Neutrophil (primary cell): ENCODE measurements around the gene PTPN14.

Source experiments
- H3K27ac ChIP-seq: fragments of 200-600 bp; sonication (generic); 2 replicates; pipeline ENCODE4 v1.5.1; 2016; ENCODE audit warnings: mild to moderate bottlenecking, moderate library complexity
- H3K27me3 ChIP-seq: fragments of 200-600 bp; sonication (generic); 2 replicates; pipeline ENCODE4 v1.6.0; 2016; ENCODE audit warnings: mild to moderate bottlenecking
- H3K36me3 ChIP-seq: fragments of 200-600 bp; sonication (generic); 2 replicates; pipeline ENCODE4 v1.5.1; 2017
- H3K4me1 ChIP-seq, 2 experiments: fragments of 200-600 bp in 1 of 2; sonication (generic) in 1 of 2; 1 replicate in 1 of 2; 2 replicates in 1 of 2; pipeline versions ENCODE4 v1.5.1 to v1.6.1; 2013 to 2016; ENCODE audit warnings: low read depth in 1 of 2, low read length in 1 of 2, mild to moderate bottlenecking in 1 of 2, moderate library complexity in 1 of 2; ENCODE audit not compliant: control insufficient read depth in 1 of 2, insufficient read depth in 1 of 2
- H3K4me3 ChIP-seq, 2 experiments: fragments of 200-600 bp in 1 of 2; sonication (generic) in 1 of 2; 1 replicate in 1 of 2; 2 replicates in 1 of 2; pipeline ENCODE4 v1.5.1; 2013 to 2016; ENCODE audit warnings: low read depth in 1 of 2, low read length in 1 of 2, mild to moderate bottlenecking in 1 of 2, moderate library complexity in 1 of 2
- H3K9me3 ChIP-seq: fragments of 200-600 bp; sonication (generic); 2 replicates; pipeline ENCODE4 v1.5.1; 2016
- TF ChIP-seq, protein P1 (sequence below): fragments of 200-600 bp; sonication (generic); IDR thresholded peaks from 2 replicates; pipeline ENCODE4 v1.5.1; 2016; ENCODE audit warnings: antibody characterized with exemption

The PTPN14 gene

DNA sequence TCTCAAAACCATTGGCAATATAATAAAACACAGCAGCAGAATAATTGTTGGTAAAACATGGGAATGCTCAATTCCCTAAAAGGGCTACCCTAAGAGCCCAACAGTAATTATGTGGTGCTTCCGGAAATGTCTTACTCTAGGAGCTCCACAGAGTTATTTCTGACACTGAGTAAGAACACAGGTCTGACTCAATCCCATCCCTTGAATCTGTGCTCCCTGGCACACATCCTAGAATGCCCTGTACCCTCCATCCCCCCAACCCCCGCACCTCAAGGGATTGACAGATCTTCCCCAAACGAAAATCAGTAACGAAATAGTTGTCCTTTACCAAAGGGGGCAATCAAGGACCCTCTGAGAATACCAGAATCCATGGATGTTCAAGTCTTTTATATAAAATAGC lies 198.6 kb downstream of the PTPN14 start:
- Histone ChIP-seq H3K9me3 (no peaks in the 10 kb centered on the region), H3K36me3 (no peaks in the 10 kb centered on the region), H3K4me3 (no peak overlapping the region), H3K4me1 (no peaks in the 10 kb centered on the region), H3K27ac (no peak overlapping the region), H3K27me3 (no peaks in the 10 kb centered on the region)
- TF ChIP-seq, protein P1, sequence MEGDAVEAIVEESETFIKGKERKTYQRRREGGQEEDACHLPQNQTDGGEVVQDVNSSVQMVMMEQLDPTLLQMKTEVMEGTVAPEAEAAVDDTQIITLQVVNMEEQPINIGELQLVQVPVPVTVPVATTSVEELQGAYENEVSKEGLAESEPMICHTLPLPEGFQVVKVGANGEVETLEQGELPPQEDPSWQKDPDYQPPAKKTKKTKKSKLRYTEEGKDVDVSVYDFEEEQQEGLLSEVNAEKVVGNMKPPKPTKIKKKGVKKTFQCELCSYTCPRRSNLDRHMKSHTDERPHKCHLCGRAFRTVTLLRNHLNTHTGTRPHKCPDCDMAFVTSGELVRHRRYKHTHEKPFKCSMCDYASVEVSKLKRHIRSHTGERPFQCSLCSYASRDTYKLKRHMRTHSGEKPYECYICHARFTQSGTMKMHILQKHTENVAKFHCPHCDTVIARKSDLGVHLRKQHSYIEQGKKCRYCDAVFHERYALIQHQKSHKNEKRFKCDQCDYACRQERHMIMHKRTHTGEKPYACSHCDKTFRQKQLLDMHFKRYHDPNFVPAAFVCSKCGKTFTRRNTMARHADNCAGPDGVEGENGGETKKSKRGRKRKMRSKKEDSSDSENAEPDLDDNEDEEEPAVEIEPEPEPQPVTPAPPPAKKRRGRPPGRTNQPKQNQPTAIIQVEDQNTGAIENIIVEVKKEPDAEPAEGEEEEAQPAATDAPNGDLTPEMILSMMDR: no peak

DNA sequence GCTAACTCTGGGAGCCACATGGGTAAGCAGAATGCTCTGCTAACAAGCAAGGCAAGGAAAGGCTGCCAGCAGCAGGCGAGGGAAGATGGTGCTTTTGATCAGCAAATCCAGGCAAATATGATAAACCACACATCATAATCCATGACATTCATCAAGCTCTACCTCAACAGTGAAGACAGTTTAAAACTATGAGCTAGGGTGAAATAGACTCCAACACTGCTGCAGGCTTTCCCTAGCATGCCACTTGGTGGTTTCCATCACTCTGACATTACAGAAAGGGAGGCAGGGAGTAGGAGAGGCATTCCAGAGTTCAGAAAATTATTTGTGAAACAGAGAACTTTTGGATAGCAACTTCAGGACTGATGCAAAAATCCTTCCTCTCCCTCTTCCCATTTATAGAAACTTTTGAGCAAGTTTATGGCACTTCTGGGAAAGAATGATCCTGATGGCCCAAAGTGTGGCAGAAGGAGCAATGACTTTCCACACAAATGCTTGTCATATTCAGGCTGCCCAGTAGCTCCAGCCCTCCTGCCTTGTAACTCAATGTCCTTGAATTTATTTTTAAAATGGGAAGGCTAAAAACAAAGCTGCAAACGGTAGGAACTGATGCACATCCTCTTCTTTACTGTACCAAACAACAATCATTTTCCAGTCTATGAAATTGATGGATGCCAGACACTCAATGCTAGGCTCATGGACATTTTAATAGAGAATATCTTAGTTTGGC lies 199.7 kb downstream of the PTPN14 start:
- H3K9me3 ChIP-seq: no peaks in the 10 kb centered on the region
- no peaks in the 10 kb centered on the region for H3K36me3 ChIP-seq
- TF ChIP-seq, protein P1: no peak
- H3K4me1 ChIP-seq: no peaks in the 10 kb centered on the region
- H3K27ac ChIP-seq: no peak overlapping the region
- H3K4me3 ChIP-seq: no peak overlapping the region
- no peaks in the 10 kb centered on the region for H3K27me3 ChIP-seq

DNA sequence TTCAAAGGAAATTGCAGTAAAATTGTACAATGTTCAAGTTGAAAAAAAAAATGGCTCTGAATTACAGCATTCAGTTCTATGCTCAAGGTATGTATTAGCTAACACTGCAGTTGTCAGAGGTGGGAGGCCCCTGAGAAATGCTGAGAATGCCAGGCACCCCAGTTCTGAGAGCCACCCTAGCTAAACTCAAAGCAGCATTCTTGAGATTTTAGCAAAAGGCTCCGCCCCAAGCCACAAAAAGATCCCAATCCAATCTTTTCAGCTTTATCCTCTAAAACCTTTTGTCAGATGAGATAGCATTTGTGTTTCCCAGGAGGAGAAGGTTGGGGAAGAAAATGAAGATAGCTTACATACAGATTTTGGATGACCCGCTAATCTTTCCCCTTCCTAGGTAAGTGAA lies 201.6 kb downstream of the PTPN14 start:
- no peak overlapping the region for H3K4me3 ChIP-seq
- H3K27me3 ChIP-seq: no peaks in the 10 kb centered on the region
- H3K36me3 ChIP-seq: no peaks in the 10 kb centered on the region
- no peaks in the 10 kb centered on the region for H3K9me3 ChIP-seq
- H3K4me1 ChIP-seq: no peaks in the 10 kb centered on the region
- no peak overlapping the region for H3K27ac ChIP-seq
- TF ChIP-seq, protein P1: no peak

DNA sequence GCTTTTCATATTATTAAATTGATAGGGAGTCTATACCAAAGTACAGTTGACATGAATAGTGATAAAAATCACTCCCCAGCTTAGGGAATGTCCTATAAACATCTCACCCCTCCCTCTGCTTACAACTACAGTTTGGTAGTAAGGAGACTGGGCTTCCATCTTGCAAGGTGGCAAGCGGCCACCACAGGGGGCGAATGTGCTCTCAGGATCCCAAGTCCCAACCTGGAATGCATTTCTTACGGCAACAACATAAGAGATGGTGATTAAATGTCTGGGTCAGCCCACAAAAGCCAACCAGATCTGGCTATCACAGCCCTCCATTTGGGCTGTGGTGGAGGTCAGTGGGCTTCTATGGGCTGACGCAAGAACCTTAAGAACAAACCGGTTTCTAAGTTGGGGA lies 202.4 kb downstream of the PTPN14 start:
- no peaks in the 10 kb centered on the region for H3K36me3 ChIP-seq
- no peak overlapping the region for H3K27ac ChIP-seq
- H3K9me3 ChIP-seq: no peaks in the 10 kb centered on the region
- no peak overlapping the region for H3K4me3 ChIP-seq
- TF ChIP-seq, protein P1: no peak
- no peaks in the 10 kb centered on the region for H3K4me1 ChIP-seq
- no peaks in the 10 kb centered on the region for H3K27me3 ChIP-seq

DNA sequence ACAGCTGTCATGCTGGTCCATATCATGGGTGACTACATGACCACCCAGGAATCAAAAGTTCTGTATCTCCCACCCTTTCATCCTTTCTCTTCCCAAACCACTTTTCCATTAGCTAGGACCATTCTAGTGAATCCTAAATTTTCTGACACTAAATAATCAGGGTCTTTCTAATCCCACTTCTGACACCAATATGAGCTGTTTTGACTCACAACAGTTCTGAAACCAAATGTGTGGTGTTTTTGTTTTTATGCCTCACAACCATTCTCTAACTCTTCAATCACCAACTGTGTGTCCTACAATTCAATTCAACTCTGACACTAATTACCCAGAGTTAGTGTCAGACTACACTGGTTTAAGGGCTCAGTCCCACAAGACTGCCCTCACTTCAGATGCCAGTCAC lies 206.5 kb downstream of the PTPN14 start:
- H3K4me3 ChIP-seq: no peak overlapping the region
- no peaks in the 10 kb centered on the region for H3K27me3 ChIP-seq
- TF ChIP-seq, protein P1: no peak
- H3K27ac ChIP-seq: no peak overlapping the region
- no peaks in the 10 kb centered on the region for H3K9me3 ChIP-seq
- H3K4me1 ChIP-seq: no peaks in the 10 kb centered on the region
- no peaks in the 10 kb centered on the region for H3K36me3 ChIP-seq
